HG02870 (cell line): ENCODE measurements around the gene PPP1R15A.
"Not testable (repeated sequence)": the region's sequence is repeated elsewhere in the genome, so short reads cannot be mapped to it uniquely, and the experiment has no call there.

Source experiments
- ATAC-seq: cut with Tn5 transposase; IDR thresholded peaks from one replicate; pipeline ENCODE4 v1.9.1; 2021; ENCODE audit warnings: mild to moderate bottlenecking, moderate library complexity; ENCODE audit not compliant: unreplicated experiment

Gene PPP1R15A

GRCh38 chr19:48872182-48872883, at the start of gene PPP1R15A:
Gene PPP1R15A, plus strand, starts transcription at chr19:48872421. Its CDS starts 813 bp downstream, at chr19:48873234.
- no peak for ATAC-seq

GRCh38 chr19:48822514-48822913, 49.7 kb upstream of the PPP1R15A start:
- no peak for ATAC-seq

DNA sequence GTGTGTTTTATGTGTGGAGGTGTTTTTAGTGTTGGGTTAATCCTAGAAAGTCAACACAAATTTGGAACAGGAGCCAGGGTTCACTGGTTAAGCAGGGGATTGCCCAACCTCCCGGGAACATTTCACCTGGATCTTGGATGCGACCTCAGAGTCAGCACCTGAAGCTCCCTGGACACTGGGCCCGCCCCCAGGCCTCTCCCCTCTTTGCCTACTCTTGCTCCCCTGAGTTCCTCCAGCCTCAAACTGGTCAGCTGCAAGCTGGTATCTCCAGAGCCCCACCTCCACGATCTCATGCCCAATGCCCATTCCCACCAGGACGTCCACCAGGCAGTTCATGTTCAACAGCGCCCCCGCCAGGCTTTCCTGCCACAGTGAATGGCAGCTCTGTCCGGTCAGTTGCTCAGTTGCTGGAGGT, 45.6 kb upstream of the PPP1R15A start:
- no peak for ATAC-seq

GRCh38 chr19:48830088-48830487, 42.1 kb upstream of the PPP1R15A start:
- no peak for ATAC-seq

GRCh38 chr19:48830965-48831364, 41.3 kb upstream of the PPP1R15A start:
- ATAC-seq: no peak

GRCh38 chr19:48833049-48833448, 39.2 kb upstream of the PPP1R15A start:
- no peak for ATAC-seq

GRCh38 chr19:48833977-48834376, 38.2 kb upstream of the PPP1R15A start:
- no peak for ATAC-seq

GRCh38 chr19:48835734-48836088, 36.5 kb upstream of the PPP1R15A start:
- ATAC-seq: peak; percentile 70

DNA sequence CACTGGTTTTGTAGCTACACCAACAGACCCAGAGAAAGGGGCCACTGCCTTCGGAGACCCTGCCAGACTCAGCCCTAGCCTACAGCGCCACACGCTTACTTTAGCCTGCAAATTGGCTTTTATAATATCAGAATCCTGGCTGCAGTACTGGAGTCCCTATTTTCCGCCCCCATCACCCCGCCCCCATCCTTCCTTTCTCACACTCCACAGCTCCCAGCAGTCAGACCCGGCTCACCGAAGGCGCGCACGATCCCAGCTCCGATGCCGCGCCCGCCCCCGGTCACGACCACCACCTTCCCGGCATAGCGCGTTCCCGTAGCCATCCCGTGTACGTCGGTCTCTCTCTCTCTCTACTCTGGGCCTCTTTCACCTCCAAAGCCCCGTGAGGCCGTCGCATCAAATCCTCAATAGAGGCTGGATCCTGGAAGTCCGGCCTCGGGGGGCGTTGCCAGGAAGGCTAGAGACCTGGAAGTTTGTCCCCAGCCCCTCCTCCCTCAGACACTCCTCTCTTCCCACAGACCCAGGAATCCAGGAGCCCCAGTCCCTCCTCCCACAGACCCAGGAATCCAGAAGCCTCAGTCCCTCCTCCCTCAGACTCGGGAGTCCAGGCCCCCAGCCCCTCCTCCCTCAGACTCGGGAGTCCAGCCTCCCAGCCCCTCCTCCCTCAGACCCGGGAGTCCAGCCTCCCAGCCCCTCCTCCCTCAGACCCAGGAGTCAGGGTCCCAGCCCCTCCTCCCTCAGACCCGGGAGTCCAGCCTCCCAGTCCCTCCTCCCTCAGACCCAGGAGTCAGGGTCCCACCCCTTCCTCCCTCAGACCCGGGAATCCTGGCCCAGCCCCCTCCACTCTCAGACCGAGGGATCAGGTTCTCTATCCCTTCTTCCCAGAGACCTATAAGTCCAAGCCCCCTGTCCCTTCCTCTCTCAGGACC, 35.9 kb upstream of the PPP1R15A start, which contains the start of gene HSD17B14:
Gene HSD17B14, minus strand, starts transcription at position 403 of the 929 bp plus-strand sequence. Its CDS starts 80 bp downstream, at position 323.
- no peak for ATAC-seq

- ATAC-seq: no peak
Observed at GRCh38 chr19:48837051-48837524, 35.1 kb upstream of the PPP1R15A start.

DNA sequence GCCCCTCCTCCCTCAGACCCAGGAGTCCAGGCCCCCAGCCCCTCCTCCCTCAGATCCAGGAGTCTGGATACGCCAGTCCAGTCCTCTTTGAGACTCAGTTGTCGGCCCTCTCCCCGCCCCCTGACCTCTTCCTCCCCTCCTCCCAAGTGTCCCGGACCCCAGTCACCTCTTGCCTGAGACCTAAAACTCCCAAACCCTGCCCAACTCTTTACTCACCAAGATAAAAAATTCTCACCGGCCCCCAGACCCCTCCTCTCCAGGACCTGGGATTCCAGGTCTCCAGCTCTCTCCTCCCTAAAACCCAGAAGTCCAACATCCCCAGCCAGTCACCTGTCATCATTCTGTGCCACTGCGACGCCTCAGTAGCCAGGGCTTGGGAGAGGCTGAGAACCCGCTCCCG, 34.5 kb upstream of the PPP1R15A start:
- no peak for ATAC-seq

- ATAC-seq: no peak
Observed at GRCh38 chr19:48841047-48841446, 31.2 kb upstream of the PPP1R15A start.

DNA sequence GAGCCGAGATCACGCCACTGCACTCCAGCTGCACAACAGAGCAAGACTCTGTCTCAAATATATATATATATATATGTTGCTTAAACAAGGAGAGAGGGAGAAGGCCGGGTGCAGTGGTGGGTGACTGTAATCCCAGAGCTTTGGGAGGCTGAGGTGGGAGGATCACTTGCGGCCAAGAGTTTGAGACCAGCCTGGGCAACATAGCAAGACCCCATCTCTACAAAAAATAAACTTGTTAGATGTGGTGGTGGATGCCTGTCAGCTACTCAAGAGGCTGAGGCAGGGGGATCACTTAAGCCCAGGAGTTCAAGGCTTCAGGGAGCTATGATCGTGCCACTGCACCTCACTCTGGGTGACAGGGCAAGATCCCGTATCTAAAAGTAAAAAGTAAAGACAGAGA, 30.6 kb upstream of the PPP1R15A start:
- ATAC-seq: no peak

- ATAC-seq: no peak
Observed at GRCh38 chr19:48842789-48843162, 29.4 kb upstream of the PPP1R15A start.

DNA sequence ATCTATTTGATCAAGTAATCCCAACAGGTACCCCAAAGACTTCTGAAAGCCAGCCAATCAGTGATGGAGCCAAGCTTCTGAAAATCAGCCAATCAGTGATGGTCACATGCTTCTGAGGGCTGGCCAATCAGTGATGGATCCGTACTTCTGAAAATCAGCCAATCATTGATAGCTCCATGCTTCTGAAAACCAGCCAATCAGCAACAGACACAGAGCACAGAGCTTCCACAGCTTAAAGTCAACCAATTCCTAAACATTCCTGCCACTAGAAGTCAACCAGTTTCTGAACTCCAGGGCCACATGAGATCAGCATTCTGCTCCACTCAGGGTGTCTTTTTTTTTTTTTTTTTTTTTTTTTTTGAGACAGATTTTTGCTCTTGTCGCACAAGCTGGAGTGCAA, 27.7 kb upstream of the PPP1R15A start:
- ATAC-seq: no peak

DNA sequence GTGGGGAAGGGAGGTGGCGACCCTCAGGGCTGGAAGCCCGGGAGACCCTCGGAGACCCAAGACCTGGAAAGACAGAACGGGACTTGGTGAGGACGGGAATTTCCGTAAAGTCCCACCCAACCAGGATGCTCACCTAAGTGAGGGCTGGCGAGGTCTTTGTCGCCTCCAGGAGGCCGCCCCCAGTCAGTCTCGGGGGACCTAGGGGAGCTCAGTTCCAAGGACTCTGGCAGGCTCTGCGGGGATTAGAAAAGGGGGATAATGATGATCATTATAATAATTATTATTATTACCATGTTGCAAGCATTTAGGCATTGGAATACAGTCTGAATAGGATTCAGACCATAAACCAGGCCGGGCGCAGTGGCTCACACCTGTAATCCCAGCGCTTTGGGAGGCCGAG, 26.8 kb upstream of the PPP1R15A start:
- ATAC-seq: no peak

GRCh38 chr19:48846659-48847058, 25.6 kb upstream of the PPP1R15A start:
- ATAC-seq: not testable (repeated sequence)

GRCh38 chr19:48852292-48852691, 19.9 kb upstream of the PPP1R15A start:
- no peak for ATAC-seq

DNA sequence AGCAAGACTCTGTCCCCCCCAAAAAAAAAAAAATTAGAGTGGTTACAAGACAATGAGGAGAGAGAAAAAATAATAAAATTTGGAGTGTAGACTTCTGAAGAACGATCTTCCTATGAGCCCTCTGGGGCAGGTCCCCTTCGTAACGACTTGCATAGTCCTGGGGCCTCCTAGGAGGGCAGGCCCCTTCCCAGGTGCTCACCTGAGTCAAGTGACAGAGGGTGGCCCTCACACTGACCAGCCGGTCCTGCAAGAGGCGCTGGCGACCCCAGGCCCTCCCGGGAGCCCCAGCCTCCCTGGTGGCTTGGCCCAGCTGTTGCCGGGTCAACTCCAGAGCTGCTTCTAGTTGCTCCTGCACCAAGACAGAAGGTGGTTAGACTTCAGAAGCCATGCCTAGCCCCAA, 18.7 kb upstream of the PPP1R15A start:
- ATAC-seq: no peak

- no peak for ATAC-seq
Observed at GRCh38 chr19:48854103-48854502, 18.1 kb upstream of the PPP1R15A start.

DNA sequence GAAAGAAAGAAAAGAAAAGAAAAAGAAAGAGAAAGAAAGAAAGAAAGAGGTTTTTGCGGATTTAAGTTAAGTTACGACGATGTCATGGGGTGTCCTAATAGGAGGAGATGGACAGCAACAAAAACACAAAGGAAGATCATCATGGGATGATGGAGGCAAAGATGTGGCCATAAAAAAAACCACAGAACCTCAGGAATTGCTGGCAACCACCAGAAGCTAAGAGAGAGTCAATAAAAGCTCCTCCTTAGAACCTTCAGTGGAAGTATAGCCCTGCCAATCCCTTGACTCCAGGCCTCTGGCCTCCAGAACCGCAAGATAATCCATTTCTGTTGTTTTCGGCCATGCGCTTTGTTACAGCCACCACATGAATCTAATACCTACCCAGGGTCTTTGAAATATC, 15.3 kb upstream of the PPP1R15A start:
- ATAC-seq: no peak
